OCI-LY1 (cell line): Measurements from ENCODE around the gene ADCY4.

ENCODE experiments used
- H2AFZ ChIP-seq: fragments of 200-600 bp; sonication (generic), shearing (Covaris generic); 2 replicates; pipeline ENCODE4 v1.6.0; 2014; ENCODE audit warnings: antibody characterized with exemption, mild to moderate bottlenecking, low read length
- H3F3A ChIP-seq: fragments of 200-600 bp; sonication (generic), shearing (Covaris generic); 2 replicates; pipeline ENCODE4 v1.6.0; 2014; ENCODE audit warnings: mild to moderate bottlenecking, antibody characterized with exemption, low read length, moderate library complexity; ENCODE audit not compliant: insufficient read depth
- H3K27ac ChIP-seq: fragments of 200-600 bp; sonication (generic); 2 replicates; pipeline ENCODE4 v1.5.1; 2014; ENCODE audit warnings: low read length, mixed run types, mild to moderate bottlenecking, low read depth; ENCODE audit not compliant: poor library complexity, severe bottlenecking
- H3K27me3 ChIP-seq: fragments of 200-600 bp; sonication (generic); 2 replicates; pipeline ENCODE4 v1.6.0; 2014; ENCODE audit warnings: antibody characterized with exemption, mild to moderate bottlenecking, low read length, moderate library complexity; ENCODE audit not compliant: insufficient read depth
- H3K36me3 ChIP-seq: fragments of 200-600 bp; sonication (generic); 2 replicates; pipeline ENCODE4 v1.6.1; 2014; ENCODE audit warnings: mild to moderate bottlenecking, antibody characterized with exemption, low read length, moderate library complexity, mixed read lengths; ENCODE audit not compliant: insufficient read depth
- H3K4me1 ChIP-seq: fragments of 200-600 bp; sonication (generic); 2 replicates; pipeline ENCODE4 v1.5.1; 2014; ENCODE audit warnings: mild to moderate bottlenecking, low read length, moderate library complexity; ENCODE audit not compliant: insufficient read depth, severe bottlenecking
- H3K4me2 ChIP-seq: fragments of 200-600 bp; sonication (generic), shearing (Covaris generic); 2 replicates; pipeline ENCODE4 v1.6.1; 2014; ENCODE audit warnings: low read length
- H3K4me3 ChIP-seq: fragments of 200-600 bp; sonication (generic); 2 replicates; pipeline ENCODE4 v1.5.1; 2014; ENCODE audit warnings: low read length, low read depth, mild to moderate bottlenecking, mixed read lengths; ENCODE audit not compliant: poor library complexity, severe bottlenecking
- H3K79me2 ChIP-seq: fragments of 200-600 bp; shearing (Covaris generic); 2 replicates; pipeline ENCODE4 v1.6.1; 2016; ENCODE audit warnings: mixed run types, low read length, mixed read lengths; ENCODE audit not compliant: insufficient read depth
- H3K9ac ChIP-seq: fragments of 200-600 bp; sonication (generic), shearing (Covaris generic); 2 replicates; pipeline ENCODE4 v1.6.1; 2014; ENCODE audit warnings: mild to moderate bottlenecking, low read length, mixed read lengths
- H3K9me2 ChIP-seq: fragments of 200-600 bp; sonication (generic), shearing (Covaris generic); 2 replicates; pipeline ENCODE4 v1.6.1; 2014; ENCODE audit warnings: low read depth, mild to moderate bottlenecking, low read length, mixed read lengths
- H3K9me3 ChIP-seq: fragments of 200-600 bp; shearing (Covaris generic); 2 replicates; pipeline ENCODE4 v1.6.1; 2014; ENCODE audit warnings: low read length, mixed read lengths
- H4K20me1 ChIP-seq: fragments of 200-600 bp; sonication (generic), shearing (Covaris generic); 2 replicates; pipeline ENCODE4 v1.6.0; 2016; ENCODE audit warnings: mild to moderate bottlenecking, low read length; ENCODE audit not compliant: insufficient read depth
- CTCF ChIP-seq: fragments of 200-600 bp; sonication (generic), shearing (Covaris generic); IDR thresholded peaks from 2 replicates; pipeline ENCODE4 v1.5.1; 2017; ENCODE audit warnings: mild to moderate bottlenecking, antibody characterized with exemption, low read length, moderate library complexity, mixed read lengths
- EZH2 ChIP-seq: fragments of 200-600 bp; sonication (generic), shearing (Covaris generic); IDR thresholded peaks from 2 replicates; pipeline ENCODE4 v1.8.0; 2017; ENCODE audit warnings: borderline replicate concordance, mixed run types, mild to moderate bottlenecking, antibody characterized with exemption, low read length, moderate library complexity, mixed read lengths

Gene ADCY4

GRCh38 chr14:24269368-24269767, 65.5 kb downstream of the ADCY4 start:
- TF ChIP-seq CTCF (no peak), EZH2 (no peak)
- Histone ChIP-seq H3K9me2 (no peaks in the 10 kb centered on the region), H4K20me1 (no peaks in the 10 kb centered on the region), H3K4me2 (no peak overlapping the region), H3K9me3 (no peaks in the 10 kb centered on the region), H3K4me3 (no peak overlapping the region), H3K9ac (no peak overlapping the region), H3K4me1 (peaks cover 35% of the 10 kb centered on the region), H3K27me3 (no peaks in the 10 kb centered on the region), H3K27ac (no peak overlapping the region), H3F3A (no peaks in the 10 kb centered on the region), H3K79me2 (no peaks in the 10 kb centered on the region), H3K36me3 (0 out of 2 replicates have a peak, but pooled peaks cover 3% of the 10 kb centered on the region), H2AFZ (no peak overlapping the region)
